NCI-H460 (cell line): ENCODE measurements around the gene TGM1. TPM values are rescaled to one million over a fixed set of nuclear protein-coding genes. Genes with fewer than 3 reads are reported as not detected.
"Not testable (repeated sequence)": the region's sequence is repeated elsewhere in the genome, so short reads cannot be mapped to it uniquely, and the experiment has no call there.

Source experiments
- DNase-seq: peaks from one replicate; pipeline ENCODE4 v3.0.0-alpha.2; 2016; ENCODE audit warnings: low read depth; ENCODE audit errors: extremely low read depth
- total RNA-seq: library from RNA; depleted of rRNA; stranded (reverse); fragments of >200 nt; shearing (Covaris generic); gene quantifications from 2 replicates; pipeline ENCODE4 v1.2.3, GENCODE V29; 2014

The TGM1 gene
- total RNA-seq, 1 experiment from 2014 or later, result 5.2 TPM

DNA sequence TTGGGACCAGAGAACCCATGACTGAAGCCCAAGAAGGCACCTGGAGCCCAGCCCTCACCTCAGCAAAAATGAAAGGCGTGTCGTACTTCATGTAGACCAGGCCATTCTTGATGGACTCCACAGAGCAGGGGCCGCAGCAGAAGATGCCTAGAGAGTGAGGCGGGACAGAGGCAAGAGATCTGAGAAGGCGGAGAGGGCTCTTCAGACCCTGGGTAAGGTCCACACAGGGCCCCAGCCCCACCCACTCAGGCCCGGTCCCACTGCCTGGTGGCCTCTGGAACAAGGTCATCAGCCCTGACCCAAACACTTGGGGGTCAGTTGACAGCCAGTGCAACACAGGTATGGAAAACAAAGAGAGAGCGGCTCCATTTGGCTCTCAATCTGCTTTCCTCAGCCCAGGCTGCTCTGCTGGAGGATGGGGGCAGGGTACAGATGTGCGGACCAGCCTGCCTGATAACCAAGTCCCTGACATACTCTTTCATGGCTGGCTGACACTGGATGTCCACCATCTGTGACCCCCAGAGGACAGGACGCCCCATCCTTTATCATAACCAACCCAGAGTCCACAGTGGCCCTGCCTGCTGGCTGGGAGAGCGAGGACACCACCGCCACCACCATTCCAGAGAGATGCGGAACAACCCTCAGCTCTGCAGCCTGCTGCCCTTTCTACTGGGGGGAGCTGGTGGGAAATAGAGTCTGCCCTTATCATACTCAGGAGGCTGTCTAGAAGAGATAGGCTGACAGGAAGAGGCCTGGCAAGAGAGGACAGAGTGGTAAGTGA lies 6.9 kb downstream of the TGM1 start:
- DNase-seq, result no peak

DNA sequence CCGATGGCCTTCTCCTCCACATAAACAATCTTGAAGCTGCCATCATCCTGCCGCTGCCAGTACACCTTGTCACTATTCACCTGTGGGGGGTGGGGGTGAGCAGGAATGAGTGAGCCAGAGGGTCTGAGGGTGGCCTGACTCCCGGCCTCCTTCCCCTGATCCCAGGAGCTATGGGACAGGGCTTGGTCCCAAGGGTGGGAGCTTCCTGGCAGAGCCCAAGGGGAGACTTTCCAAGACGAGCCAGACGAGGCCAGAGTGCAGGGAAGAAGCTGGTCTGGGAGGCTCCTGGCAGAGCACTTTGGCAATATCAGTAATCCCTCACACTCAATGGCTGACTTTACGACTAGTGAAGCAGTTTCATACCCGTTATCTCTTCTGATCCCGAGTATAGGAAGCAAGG lies 7.5 kb downstream of the TGM1 start:
- DNase-seq, result no peak

DNA sequence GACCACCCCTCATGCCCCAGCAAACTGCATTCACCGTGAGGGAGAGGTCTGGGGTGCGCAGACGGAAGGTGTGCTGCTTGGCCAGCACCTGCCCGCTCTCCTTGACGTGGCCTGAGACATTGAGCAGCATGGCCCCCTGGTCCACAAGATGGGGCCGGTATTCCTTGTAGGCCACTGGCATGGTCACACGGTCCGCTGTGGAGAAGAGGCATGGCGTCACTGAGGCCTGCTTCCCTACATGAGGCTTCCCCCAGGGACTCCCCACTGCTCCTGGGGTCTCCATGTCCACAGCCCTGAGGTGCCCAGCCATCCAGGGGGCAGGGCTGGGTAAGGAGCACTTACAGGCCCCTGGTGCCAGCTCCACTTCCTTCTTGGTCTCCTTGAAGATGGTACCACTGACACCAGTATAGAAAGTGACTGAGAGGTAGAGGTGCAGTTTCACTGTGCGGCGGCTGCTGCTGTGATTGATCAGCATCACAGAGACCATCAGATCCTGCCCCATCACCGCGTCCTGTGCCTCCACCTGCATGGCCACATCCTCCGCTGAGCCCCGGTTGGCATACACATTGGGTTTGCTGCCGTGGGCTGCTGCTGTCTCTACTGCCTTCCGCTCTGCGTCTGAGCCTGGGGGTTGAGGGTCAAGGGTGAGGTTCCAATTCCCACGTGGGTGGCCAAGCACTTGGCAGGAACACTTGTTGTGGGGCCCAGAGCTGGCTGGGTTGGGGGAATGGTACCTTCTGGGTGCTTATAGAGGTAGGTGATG lies 8.2 kb downstream of the TGM1 start:
- no peak for DNase-seq

DNA sequence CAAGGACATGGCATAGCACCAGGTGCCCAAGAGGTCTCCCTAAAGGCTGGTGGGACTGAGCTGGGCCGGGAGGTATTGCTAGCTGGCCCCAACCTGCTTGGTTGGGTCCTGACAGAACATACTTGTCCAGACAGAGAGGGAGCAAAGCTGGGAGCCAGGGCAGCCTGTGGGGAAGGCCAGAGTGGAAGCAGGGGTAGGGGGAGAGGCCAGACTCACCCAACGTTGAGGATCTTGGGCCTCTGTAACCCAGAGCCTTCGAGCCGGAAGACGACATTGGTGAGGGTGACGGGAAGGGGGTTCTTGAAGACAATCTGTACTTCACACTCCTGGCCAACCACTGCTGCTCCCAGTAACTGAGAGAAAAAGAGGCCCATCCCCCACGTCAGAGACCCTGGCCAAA lies 9.0 kb downstream of the TGM1 start:
- no peak for DNase-seq

DNA sequence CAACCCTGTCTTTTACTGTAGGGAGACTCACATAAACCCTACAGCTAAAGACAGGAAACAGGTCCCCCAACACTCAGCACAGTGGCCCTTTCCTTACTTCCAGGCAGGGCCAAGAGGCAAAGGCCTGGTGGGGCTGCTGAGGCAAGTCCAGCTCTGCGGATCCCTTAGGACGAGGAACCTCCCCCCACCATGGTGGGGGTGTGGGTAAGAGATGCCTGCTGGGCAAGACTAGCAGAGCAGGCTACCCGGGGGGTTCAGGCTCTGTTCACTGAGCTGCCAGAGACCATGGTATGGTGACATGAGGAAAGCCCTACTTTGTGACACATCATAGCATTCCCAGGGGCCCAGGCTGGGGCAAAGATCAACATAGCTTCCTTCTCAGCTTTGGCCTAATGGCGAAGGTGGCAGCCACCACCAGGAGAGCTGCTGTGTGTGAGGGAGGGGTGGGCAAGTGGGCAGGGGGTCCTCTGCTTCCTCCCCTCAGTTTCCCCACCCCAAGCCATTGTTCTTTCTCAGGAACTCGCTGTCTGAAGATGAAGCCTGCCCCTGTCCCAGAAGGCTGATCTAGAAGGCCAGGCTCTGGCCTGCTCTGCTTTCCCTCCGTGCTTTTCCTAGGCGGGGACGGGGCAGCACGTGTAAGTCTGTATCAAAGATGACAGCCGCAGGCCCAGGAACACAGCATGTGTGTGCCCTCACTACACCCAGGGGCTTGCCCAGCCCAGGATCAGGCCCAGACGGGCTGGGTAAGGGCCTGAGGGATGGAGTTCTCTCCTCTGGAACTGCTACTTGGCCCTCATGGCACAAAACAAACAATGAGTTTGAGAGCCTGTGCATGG lies 10.5 kb downstream of the TGM1 start:
- no peak for DNase-seq

DNA sequence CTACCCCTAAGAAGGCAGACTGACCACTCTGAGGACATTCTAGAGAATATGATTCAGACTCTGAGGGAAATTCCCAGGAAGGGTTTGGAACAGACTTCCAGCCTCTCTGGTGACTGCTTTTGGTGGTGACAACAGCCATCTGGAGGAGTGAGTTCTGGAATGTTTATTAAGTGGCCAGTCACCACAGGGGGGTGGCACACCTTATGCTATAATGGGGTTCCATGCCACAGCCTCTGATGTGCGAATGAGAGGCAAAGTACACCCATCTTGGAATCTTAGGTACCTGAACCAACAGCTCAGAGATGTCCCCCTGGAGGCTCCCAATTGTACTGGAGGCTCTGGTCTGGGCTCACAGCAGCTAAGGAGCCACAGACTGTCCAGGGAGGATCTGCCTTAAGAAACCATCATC lies 11.1 kb downstream of the TGM1 start:
- no peak for DNase-seq

DNA sequence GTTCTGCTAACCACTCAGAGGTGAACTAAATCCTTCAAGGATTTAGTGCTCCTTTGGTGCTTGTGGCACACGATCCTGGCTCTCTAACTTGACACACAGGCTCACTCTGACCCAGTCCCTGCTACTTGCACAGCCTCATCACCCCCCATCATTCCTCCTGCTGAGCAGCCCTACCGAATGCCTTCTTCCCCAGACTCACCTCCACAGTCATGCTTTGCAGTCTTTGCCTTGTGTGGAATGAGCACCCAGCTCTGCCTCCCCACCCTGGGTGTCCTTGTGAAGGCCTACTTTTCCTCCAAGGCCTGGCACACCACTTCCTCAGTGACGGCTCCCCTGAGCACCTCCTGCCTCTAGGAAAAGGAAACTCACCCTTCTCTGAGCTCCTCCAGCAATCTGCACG lies 12.6 kb downstream of the TGM1 start:
- no peak for DNase-seq

DNA sequence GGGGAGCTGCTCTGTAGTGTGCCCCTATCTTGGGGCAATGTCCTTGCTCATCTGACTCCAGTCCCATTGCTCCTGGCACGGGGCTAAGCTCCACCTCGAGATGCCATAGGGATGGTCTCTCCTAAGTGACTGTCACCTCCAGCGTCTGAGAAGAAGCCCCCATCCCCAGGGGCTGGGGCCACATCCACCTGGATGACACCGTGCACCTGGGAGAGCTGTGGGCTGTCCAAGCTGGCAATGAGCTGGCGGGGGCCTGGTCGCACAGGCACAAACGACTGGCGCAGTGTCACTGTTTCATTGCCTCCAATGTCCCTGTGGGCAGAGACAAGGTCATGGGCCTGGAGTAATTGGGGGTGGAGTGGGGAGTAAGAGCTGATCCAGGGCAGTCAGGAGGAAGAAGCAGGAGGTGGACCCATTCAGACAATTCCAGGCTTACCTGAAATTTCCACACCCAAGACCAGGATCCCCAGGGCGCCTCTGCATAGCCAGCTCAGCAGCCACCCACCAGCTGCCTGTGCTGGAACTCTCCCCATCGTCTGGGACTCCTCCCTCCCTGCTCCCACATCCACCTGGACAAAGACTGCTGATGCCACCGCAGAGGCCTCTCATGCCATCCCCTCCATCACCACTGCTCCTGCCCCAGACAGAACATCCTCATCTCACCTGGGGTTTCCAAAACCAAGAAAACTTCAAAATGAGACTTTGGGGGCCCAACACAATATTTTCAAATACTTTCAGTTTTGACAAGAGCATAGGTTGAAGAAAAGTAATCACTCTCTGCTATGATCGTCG lies 13.6 kb downstream of the TGM1 start:
- no peak for DNase-seq

DNA sequence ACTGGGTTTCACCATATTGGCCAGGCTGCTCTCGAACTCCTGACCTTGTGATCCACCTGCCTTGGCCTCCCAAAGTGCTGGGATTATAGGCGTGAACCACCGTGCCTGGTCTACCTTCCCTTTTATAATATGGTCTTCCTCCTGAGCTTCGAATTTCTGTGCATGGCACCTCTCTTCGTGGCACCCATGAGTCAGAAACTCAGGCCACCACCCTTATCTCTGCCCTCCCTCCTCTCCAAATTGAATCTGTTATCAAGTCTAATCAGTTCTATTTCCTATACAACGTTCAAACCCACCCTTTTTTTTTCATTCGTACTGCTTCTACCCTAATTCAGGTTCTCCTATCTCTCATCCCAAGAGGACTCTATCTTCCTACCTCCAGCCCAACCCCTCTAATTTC lies 15.6 kb downstream of the TGM1 start:
- DNase-seq, result no peak

DNA sequence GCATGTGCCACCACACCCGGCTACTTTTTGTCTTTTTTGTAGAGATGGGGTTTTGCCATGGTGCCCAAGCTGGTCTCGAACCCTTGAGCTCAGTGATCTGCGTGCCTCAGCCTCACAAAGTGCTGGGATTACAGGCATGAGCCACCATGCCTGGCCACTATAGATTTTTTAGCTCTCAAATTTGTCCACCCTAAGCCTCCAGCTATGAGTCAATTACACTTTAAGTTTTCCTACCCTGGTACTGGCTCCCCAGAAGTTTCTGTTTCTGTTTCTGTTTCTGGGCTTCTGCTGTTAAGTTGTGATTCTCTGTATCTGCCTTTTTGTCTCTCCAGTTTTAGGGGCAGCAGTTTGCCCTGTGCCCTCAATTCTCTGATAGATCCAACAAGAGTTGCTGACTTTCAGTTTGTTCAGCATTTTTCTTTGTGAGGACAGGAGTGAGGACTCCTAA lies 16.2 kb downstream of the TGM1 start:
- no peak for DNase-seq

DNA sequence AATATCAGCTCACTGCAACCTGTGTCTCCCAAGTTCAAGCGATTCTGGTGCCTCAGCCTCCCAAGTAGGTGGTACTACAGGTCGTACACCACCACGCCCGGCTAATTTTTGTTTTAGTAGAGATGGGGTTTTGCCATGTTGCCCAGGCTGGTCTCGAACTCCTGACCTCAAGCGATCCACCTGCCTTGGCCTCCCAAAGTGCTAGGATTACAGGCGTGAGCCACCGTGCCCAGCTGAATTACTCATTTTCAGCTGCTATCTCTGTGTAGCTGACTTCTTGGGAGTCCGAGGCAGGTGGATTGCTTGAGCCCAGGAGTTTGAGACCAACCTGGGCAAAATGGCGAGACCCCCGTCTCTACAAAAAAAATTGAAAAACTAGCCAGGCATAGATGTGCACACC lies 17.6 kb downstream of the TGM1 start:
- DNase-seq, result not testable (repeated sequence)

DNA sequence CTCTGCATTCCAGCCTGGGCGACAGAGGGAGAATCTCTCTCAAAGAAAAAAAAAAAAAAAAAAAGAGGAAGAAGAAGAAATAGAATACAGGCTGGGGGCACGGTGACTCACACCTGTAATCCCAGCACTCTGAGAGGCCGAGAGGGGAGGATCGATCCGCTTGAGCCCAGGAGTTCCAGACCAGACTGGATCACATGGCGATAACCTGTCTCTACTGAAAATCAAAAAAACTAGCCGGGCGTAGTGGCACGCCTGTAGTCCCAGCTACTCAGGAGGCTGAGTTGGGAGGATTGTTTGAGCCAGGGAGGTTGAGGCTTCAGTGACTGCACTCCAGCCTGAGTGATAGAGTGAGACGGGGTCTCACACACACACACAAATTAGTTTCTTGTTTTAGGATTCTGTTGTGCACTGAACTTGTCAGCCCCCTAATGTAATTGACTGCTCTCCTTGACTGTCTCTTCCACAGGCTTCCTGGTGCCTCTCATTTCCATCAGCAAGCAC lies 19.6 kb downstream of the TGM1 start:
- no peak for DNase-seq

DNA sequence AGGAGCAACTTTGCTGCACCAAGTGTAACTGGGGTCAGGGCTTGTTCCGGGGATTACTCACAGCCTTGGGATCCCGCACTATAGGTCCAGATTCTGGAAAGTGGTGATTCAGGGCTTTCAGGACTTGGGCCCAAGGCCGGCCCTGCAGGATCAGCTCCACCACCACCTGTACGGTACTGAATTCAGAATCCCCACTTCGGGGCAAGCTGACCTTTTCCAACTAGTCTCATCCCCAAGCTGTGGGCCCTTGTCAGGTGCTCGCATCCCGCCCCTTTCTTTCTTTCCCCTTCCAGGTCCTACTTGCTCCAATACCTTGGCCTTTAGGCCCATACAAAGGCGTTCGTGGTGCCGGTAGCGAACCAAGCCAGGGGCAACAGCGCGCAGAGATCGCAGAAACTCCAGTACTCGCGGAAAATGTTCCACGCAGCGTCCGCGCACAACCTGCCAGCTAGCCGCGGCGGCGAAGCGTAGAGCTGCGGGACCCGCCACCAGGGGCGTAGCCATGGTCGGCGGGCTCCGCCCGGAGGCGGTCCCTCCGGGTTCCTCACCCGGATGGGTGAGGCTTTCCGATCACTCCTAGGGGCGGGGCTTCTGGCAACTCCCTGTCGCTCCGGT lies 21.0 kb downstream of the TGM1 start:
- peak; percentile 90 for DNase-seq

DNA sequence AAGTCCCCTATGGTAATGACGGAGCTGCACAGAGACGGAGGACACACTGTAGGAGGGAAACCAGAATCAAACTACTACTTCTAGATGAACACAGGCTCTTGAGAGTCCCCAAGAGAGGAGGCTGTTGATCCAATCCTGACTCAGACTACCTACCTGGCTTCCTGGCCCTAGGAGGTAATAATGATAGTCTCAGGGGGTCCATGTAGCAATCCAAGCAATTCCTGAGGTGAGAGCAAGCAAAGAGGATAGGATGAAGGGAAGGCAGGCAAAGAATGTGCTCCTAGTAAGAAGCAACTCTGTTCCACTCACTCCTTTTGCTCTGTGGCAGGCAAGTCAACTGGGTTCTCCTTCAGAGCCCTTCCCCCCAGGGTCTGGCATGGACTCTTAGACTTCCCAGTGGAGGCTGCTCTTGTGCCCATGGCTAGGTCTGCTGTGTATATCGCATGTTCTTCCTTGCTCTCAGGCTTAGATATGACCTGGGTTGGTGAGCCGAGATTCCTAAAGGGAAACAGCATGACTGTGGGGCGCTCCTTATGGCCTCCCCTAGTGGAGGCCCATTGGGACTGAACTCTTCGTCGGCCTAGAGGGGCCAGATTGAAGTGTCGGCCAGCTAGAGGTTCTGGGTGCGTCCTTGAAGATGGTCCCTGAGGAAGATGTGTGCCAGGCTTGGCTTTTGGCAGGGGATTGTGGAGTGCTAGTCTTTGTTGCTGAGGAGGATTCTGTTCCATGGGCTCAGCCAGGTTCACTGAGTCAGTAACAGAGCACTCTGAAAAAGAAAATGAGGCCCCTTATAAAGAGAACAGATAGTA lies 22.7 kb downstream of the TGM1 start:
- DNase-seq, result no peak

DNA sequence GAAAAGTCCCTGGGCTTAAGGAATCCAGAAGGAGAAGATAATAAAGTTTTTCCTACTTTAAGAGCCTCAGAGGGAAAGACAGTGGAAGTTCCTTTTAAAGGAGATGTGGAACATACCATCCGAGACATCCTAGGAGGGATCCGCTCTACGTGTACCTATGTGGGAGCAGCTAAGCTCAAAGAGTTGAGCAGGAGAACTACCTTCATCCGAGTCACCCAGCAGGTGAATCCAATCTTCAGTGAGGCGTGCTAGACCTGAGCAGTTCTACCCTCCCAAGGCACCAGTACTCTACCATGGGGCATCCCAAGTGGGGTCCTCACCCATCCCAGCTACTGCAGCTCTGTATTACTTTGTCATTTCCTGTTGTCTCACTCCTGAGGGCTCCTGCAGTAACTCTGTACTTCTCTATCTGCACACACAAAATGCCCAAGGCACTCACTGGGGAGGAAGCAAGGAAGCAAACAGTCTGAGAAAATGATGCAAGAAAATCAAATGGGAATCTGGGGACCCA lies 24.4 kb downstream of the TGM1 start:
- no peak for DNase-seq

DNA sequence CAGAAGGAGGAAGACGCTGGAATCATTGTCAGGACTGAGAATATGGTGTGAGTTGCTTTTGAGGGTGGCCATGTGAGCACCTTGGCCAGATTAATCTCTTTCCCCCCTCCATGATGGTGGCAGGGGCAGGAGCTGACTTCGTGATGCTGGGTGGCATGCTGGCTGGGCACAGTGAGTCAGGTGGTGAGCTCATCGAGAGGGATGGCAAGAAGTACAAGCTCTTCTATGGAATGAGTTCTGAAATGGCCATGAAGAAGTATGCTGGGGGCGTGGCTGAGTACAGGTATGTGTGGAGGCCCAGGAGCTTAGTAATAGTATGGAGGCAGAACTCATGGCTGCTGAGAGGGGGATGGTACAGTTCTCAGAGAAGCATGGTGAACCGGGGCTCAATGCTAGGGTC lies 24.9 kb downstream of the TGM1 start:
- DNase-seq, result no peak

DNA sequence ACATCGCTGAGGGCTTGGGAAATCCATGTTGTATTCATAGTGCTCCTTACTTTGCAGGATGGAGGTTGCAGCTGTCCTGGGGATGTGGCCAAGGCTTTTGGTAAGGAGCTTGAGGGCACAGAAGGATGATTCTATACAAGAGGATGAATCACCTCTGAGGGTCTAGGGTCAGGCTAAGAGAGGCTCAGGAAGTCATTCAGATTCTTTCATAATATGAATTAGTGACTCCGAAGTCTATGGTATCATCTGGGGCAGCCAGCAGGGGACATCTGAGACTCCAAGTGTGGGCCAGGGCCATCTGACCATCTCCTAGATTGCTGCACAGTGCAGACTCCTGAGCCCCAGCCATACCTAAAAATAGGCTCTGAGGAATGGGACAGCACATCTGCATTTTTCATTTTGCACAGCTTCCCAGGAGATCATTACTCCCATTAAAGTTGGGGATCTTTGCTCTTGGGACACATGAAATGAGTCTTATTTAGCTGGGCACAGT lies 25.5 kb downstream of the TGM1 start:
- DNase-seq, result no peak

DNA sequence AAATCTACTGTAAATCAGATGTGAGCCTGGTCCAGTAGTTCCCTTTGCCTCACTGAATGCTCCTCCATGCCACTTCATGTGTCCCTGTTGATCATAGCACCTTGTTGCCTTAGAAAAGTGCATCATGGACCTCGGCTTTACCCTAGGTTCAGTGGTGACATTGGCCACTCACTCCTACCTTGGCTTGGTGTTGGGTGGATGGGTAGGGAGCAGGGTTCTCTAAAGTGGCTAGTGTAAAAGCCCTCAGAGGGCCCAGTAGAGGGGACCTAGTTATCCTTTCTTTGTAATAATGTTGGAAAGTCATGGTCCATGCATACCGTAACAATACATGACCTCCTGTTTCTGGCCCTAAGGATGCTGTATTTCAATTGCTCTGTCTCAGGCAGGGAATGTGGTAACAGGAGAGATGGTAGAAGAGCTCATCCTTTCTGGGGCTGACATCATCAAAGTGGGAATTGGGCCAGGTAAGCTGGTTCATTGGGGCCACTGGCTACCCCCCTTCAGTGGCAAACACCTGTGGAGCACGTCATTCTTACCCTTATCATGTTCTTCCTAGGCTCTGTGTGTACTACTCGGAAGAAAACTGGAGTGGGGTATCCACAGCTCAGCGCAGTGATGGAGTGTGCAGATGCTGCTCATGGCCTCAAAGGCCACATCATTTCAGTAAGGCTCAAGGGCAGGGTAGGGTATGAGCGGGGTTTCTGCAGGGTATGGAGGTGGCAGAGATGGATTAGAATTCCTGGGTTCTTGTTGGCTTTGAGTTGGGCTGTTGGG lies 26.1 kb downstream of the TGM1 start:
- DNase-seq, result no peak
